BLaER1 (cell line): ENCODE results near the gene NTN3.
A peak's percentile ranks its signal among the peaks of the same experiment; 100 is the strongest.
"Not testable (repeated sequence)": the region's sequence is repeated elsewhere in the genome, so short reads cannot be mapped to it uniquely, and the experiment has no call there.

ENCODE experiments used
- H3K27ac ChIP-seq: shearing (Covaris generic); formaldehyde crosslinking; 2 replicates; pipeline ENCODE4 v1.8.1; 2022
- H3K27me3 ChIP-seq: shearing (Covaris generic); formaldehyde crosslinking; 2 replicates; pipeline ENCODE4 v1.8.1; 2022
- H3K36me3 ChIP-seq: shearing (Covaris generic); formaldehyde crosslinking; 2 replicates; pipeline ENCODE4 v1.8.1; 2022
- H3K4me1 ChIP-seq: shearing (Covaris generic); formaldehyde crosslinking; 2 replicates; pipeline ENCODE4 v1.8.1; 2022
- H3K4me2 ChIP-seq: shearing (Covaris generic); formaldehyde crosslinking; 2 replicates; pipeline ENCODE4 v1.8.1; 2022
- H3K4me3 ChIP-seq: shearing (Covaris generic); formaldehyde crosslinking; 2 replicates; pipeline ENCODE4 v1.8.1; 2022
- H3K9ac ChIP-seq: shearing (Covaris generic); formaldehyde crosslinking; 2 replicates; pipeline ENCODE4 v1.8.1; 2022
- H3K9me3 ChIP-seq: shearing (Covaris generic); formaldehyde crosslinking; 2 replicates; pipeline ENCODE4 v1.8.1; 2022
- H4K20me1 ChIP-seq: shearing (Covaris generic); formaldehyde crosslinking; 2 replicates; pipeline ENCODE4 v1.8.1; 2022
- Cebpa-rat ChIP-seq: shearing (Covaris generic); IDR thresholded peaks from 2 replicates; pipeline ENCODE4 v1.8.1; 2022

Gene NTN3

DNA sequence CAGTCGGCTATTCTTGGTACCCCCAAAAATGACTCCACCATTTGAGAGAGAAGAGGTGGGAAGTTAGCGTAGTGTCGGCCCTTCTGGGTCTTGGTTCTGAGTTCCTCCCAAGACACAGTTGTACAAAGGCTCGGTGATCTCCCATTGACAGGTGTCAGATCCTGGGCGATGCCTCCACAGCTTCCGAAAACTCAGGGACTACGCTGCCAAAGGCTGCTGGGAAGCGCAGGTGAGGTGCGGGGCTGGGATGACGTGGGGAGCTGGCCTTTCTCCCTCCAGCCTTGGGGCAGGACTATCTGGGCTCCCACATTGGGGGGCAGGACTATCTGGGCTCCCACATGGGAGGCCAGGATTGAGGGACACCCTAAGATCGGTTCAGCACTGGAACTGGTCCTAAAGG lies 31.5 kb upstream of the NTN3 start:
- H3K27ac ChIP-seq, result peak overlapping the region; percentile 64

DNA sequence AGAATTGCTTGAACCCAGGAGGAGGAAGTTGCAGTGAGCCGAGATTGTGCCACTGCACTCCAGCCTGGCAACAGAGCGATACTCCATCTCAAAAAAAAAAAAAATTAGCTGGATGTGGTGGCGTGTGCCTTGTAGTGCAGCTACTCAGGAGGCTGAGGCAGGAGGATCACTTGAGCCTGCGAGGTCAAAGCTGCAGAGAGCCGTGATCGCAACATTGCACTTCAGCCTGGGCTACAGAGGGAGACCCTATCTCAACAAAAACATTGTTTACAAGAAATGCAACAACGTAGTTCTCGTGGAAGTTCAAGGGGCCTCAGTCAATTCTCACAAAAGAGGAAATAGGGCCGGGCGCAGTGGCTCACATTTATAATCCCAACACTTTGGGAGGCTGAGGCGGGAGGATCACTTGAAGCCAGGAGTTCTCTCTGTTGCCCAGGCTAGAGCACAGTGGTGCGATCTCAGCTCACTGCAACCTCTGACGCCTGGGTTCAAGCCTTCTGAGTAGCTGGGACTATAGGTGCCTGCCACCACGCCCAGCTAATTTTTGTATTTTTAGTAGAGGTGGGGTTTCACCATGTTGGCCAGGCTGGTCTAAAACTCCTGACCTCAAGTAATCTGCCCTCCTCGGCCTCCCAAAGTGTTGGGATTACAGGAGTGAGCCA lies 29.8 kb upstream of the NTN3 start:
- not testable (repeated sequence) for H3K4me3 ChIP-seq, H3K9me3 ChIP-seq, H3K27me3 ChIP-seq, H3K27ac ChIP-seq, H3K9ac ChIP-seq, H3K4me2 ChIP-seq
- Histone ChIP-seq H3K36me3 (peaks cover 87% of the 10 kb centered on the region), H4K20me1 (peaks cover 48% of the 10 kb centered on the region), H3K4me1 (peaks cover 34% of the 10 kb centered on the region)

More for the DNA sequence above, 31.5 kb upstream of the NTN3 start:
- no peaks in the 10 kb centered on the region for H3K27me3 ChIP-seq
- peaks cover 87% of the 10 kb centered on the region for H3K36me3 ChIP-seq
- peaks cover 41% of the 10 kb centered on the region for H3K4me1 ChIP-seq
- peak overlapping the region; percentile 57 for H3K4me2 ChIP-seq
- peaks cover 41% of the 10 kb centered on the region for H4K20me1 ChIP-seq
- H3K4me3 ChIP-seq, result no peak overlapping the region
- H3K9me3 ChIP-seq, result no peaks in the 10 kb centered on the region
- H3K9ac ChIP-seq, result peak overlapping the region; percentile 34; the same call in 1 of the 2 replicates
- no peak for TF ChIP-seq Cebpa-rat

DNA sequence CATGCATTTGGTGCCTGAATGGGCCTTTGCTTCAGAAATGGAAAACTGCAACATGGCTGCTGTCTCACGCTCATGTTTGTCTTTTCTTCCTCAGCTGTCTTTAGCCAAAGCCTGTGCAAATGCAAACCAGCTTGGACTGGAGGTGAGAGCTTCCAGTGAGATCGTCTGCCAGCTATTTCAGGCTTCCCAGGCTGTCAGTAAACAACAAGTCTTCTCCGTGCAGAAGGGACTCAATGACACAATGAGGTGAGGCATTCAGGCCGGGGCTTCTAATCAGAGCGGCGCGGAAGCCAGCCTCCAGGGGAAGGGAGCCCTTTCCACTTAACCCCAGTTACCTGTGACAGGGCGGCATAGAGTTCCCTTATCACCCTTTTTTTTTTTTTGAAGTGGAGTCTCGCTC lies 27.5 kb upstream of the NTN3 start:
- Histone ChIP-seq H3K27me3 (no peaks in the 10 kb centered on the region), H3K27ac (no peak overlapping the region), H3K4me1 (peaks cover 17% of the 10 kb centered on the region), H3K4me2 (no peak overlapping the region), H4K20me1 (peaks cover 42% of the 10 kb centered on the region), H3K4me3 (no peak overlapping the region), H3K9me3 (no peaks in the 10 kb centered on the region), H3K9ac (no peak overlapping the region), H3K36me3 (peaks cover 87% of the 10 kb centered on the region)
- TF ChIP-seq Cebpa-rat, result no peak

DNA sequence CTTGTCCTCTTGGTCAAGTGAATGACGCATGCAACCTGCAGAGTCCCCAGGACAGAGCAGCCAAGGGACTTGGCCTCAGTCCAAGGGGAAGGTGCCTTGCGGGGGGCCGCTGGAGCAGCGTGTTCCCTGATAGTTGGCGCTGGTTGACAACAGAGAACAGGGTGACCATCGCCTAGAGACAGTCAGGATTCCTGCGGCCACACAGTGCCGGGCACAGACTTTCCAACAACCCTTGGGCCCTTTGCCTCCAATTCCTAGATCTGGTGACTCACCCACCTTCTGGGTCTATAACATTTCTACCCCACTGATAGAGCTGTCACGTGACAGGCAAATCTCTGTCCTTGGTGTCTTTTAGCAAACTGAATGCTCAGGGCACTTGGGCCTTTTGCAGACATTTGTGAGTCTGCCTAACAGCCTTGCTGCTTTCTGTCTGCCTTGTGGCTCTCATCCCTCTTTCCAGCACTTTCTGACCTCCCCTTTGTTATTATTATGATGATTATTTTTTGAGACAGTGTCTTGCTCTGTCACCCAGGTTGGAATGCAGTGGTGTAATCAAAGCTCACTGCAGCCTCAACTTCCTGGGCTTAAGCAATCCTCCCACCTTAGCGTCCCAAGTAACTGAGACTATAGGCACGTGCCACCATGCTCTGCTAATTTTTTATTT lies 23.0 kb upstream of the NTN3 start:
- H3K4me2 ChIP-seq, result no peak overlapping the region
- peaks cover 43% of the 10 kb centered on the region for H4K20me1 ChIP-seq
- H3K36me3 ChIP-seq, result peaks cover 98% of the 10 kb centered on the region
- no peaks in the 10 kb centered on the region for H3K9me3 ChIP-seq
- no peak overlapping the region for H3K27ac ChIP-seq
- no peak overlapping the region for H3K4me3 ChIP-seq
- TF ChIP-seq Cebpa-rat, result no peak
- no peak overlapping the region for H3K9ac ChIP-seq
- no peaks in the 10 kb centered on the region for H3K27me3 ChIP-seq
- H3K4me1 ChIP-seq, result peaks cover 25% of the 10 kb centered on the region

DNA sequence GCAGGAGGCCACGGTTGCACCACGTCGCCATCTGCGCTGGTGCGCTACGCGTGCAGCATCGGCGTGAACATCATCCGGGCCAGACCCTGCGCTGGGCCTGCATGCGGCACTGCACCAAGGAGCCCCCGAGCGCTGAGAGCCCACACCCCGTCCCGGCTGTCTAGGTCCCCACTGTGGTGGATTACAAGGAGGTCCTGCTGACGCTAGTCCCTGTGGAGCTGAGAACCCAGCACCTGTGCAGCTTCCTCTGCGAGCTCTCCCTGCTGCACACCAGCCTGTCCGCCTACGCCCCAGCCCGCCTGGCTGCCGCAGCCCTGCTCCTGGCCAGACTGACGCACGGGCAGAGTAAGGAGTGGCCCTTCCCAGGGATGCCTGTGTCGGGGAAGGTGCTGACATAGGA lies 22.0 kb upstream of the NTN3 start:
- no peaks in the 10 kb centered on the region for H3K9me3 ChIP-seq
- H3K27me3 ChIP-seq, result no peaks in the 10 kb centered on the region
- peaks cover 54% of the 10 kb centered on the region for H4K20me1 ChIP-seq
- no peak overlapping the region for H3K4me2 ChIP-seq
- H3K36me3 ChIP-seq, result peaks cover 98% of the 10 kb centered on the region
- no peak overlapping the region for H3K9ac ChIP-seq
- H3K27ac ChIP-seq, result no peak overlapping the region
- H3K4me1 ChIP-seq, result peaks cover 25% of the 10 kb centered on the region
- no peak overlapping the region for H3K4me3 ChIP-seq
- TF ChIP-seq Cebpa-rat, result no peak

DNA sequence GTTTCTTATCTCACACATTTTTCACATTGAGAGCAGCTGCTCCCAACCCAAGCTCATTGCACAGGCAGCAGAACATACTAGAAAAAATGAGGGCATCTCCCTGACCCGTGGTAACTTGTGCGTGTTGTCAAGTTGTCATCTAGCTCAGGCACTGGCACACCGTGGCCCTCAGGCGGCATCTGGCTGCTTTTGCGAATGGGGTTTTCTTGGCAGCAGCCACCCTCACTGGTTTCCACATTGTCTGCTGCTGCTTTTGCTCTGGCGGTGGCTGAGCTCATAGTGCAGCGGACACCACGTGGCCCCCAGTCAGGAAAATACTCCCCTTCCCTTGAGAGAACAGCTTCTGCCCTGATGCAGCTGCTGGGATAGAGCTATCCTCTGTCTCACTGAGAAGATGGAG lies 20.6 kb upstream of the NTN3 start:
- peaks cover 98% of the 10 kb centered on the region for H3K36me3 ChIP-seq
- TF ChIP-seq Cebpa-rat, result no peak

DNA sequence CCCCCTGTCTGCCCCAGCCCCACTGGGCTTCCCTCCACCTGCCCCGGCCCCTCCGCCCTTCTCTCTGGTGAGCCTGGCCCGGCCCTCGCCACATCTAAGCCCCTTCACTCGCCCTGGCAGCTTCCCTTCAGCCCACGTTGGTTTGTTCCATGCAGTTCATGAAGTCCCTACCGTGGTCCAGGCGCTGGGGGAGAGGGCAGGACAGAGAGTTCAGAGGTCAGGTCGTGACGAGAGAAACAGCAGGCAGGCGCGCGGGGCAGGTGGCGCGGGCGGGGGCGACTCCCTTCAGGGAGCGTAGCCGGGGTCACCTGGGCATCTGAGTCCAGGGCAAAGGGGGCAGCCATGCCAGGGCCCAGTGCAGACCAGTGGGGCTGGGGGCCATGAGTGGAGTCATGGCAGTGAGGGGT lies 20.1 kb upstream of the NTN3 start:
- H3K4me1 ChIP-seq, result peaks cover 25% of the 10 kb centered on the region
- H3K4me3 ChIP-seq, result no peak overlapping the region
- H3K27me3 ChIP-seq, result no peaks in the 10 kb centered on the region
- H3K4me2 ChIP-seq, result peak overlapping the region; percentile 55
- H3K27ac ChIP-seq, result peak overlapping the region; percentile 63
- peaks cover 98% of the 10 kb centered on the region for H3K36me3 ChIP-seq
- H4K20me1 ChIP-seq, result peaks cover 57% of the 10 kb centered on the region
- no peak for TF ChIP-seq Cebpa-rat
- H3K9me3 ChIP-seq, result no peaks in the 10 kb centered on the region
- H3K9ac ChIP-seq, result peak overlapping the region; percentile 53; the same call in 1 of the 2 replicates

More for the DNA sequence above, 20.6 kb upstream of the NTN3 start:
- no peaks in the 10 kb centered on the region for H3K27me3 ChIP-seq
- H3K27ac ChIP-seq, result peak overlapping the region; percentile 63; the same call in 1 of the 2 replicates
- peak overlapping the region; percentile 55; the same call in 1 of the 2 replicates for H3K4me2 ChIP-seq
- no peak overlapping the region for H3K9ac ChIP-seq
- peaks cover 25% of the 10 kb centered on the region for H3K4me1 ChIP-seq
- H3K9me3 ChIP-seq, result no peaks in the 10 kb centered on the region
- H4K20me1 ChIP-seq, result peaks cover 56% of the 10 kb centered on the region
- no peak overlapping the region for H3K4me3 ChIP-seq

DNA sequence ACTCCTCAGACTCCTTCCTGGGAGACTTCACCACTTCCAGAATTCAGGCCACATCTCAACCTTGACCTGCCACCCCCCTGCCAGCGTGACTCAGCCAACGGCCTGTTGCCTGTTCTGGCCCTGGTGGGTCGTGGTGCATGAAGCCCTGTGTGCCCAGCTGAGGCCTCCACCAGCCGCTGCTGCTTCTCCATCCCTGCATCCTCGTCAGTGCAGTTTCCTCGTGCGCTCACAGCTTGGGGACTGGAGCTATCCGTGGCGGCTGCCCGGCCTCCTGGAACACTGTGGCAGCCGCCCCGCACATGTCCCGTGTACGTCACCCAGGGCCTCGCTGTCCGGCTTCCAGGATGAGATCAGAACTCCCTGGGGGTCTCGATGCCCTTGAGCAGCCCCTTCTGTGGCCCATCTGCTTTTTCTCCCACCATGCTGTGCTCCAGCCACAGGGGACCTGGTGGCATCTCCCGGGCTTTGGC lies 19.2 kb upstream of the NTN3 start:
- Histone ChIP-seq H3K4me3 (no peak overlapping the region), H3K36me3 (peaks cover 98% of the 10 kb centered on the region), H3K4me1 (peaks cover 25% of the 10 kb centered on the region), H4K20me1 (peaks cover 57% of the 10 kb centered on the region), H3K27ac (peak overlapping the region; percentile 63), H3K9ac (peak overlapping the region; percentile 53; the same call in 1 of the 2 replicates), H3K27me3 (no peaks in the 10 kb centered on the region), H3K9me3 (no peaks in the 10 kb centered on the region), H3K4me2 (peak overlapping the region; percentile 55)
- no peak for TF ChIP-seq Cebpa-rat

DNA sequence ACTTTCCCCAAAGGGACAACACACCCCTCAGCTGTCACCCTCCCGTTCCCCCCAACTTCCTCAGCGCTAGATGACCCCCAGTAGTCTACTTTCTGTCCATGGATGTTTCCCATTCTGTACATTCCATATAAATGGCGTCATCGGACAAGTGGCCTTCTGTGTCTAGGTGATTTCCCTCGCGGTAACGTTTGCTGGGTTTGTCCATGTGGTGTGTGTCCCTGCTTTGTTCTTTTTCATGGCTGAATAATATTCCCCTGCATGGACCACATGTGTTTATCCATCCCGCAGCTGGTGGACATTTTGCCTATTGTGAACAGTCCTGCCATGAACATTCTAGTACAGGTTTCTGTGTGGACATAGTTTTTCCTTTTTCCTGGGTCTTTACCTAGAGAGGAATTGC lies 18.4 kb upstream of the NTN3 start:
- H3K9ac ChIP-seq, result no peak overlapping the region
- no peaks in the 10 kb centered on the region for H3K9me3 ChIP-seq
- H3K4me3 ChIP-seq, result no peak overlapping the region
- no peak for TF ChIP-seq Cebpa-rat
- peaks cover 64% of the 10 kb centered on the region for H4K20me1 ChIP-seq
- H3K4me2 ChIP-seq, result no peak overlapping the region; the same call in 1 of the 2 replicates
- H3K36me3 ChIP-seq, result peaks cover 98% of the 10 kb centered on the region
- H3K27me3 ChIP-seq, result no peaks in the 10 kb centered on the region
- H3K4me1 ChIP-seq, result peaks cover 25% of the 10 kb centered on the region
- H3K27ac ChIP-seq, result no peak overlapping the region
